Globus pallidus (tissue), 1 donor: ENCODE results near the gene LRP3.
"Not testable (repeated sequence)": the region's sequence is repeated elsewhere in the genome, so short reads cannot be mapped to it uniquely, and the experiment has no call there.

Experiments
- DNase-seq: peaks from one replicate; pipeline ENCODE4 v3.0.0-alpha.2; 2015; ENCODE audit warnings: low spot score

LRP3 gene

DNA sequence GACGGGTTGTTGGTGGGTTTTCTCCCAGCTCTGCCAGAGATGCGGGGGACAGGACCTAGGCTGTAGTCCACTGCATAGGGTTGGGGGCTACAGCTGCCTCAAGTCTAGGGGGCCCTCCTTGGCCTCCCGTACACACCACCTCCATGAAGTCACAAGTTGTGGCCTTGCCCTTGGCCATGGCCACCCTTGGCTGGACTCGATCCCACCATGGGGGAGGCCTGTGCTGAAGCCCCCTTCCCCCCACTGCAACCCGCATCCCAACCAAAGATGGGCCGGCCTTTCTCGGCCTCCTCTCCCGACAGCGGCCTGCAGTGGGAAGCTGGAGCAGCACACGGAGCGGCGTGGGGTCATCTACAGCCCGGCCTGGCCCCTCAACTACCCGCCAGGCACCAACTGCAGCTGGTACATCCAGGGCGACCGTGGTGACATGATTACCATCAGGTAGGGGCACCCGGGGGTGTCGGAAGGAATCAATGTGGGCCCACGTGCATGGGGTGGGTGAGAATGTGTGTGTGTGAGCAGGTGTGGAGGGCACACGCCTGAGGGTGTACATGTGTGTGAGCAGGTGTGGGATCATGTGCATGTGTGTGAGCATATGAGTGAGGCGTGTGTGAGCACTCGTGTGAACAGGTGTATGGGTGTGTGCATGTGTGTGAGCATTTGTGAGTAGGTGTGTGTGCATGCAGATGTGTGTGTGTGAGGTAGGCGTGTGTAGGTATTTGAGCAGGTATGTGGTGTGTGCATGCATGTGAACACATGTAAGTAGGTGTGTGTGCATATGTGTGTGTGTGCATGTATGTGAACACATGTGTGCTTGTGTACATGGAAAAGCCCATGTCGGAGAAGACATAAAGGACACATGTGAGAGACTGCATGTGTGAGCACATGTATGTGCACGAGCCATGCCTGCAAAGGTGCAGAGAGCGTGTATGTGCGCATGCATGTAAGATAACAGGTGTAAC, 8.7 kb downstream of the LRP3 start:
- DNase-seq: no peak

DNA sequence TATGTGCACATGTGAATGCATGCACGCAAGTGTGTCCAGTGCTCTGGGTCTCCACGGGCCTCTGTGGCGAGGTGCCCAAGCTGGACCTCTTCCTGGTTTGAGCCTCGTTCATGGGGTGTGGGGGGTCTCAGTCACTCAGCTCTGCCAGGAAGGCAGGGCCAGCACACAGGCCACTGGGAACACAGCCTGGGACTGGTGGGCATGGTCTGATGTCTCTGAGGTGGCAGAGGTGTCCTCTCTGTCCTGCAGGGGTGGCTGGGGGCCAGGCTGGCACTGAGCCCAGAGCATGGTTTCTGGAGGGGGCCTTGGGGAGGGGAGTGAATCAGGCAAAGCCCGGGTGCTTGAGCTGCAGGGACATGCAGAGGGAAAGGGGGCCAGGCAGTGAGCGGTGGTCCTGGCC, 9.4 kb downstream of the LRP3 start:
- DNase-seq: no peak

- no peak for DNase-seq
Observed at GRCh38 chr19:33204136-33204973, 10.2 kb downstream of the LRP3 start.

DNA sequence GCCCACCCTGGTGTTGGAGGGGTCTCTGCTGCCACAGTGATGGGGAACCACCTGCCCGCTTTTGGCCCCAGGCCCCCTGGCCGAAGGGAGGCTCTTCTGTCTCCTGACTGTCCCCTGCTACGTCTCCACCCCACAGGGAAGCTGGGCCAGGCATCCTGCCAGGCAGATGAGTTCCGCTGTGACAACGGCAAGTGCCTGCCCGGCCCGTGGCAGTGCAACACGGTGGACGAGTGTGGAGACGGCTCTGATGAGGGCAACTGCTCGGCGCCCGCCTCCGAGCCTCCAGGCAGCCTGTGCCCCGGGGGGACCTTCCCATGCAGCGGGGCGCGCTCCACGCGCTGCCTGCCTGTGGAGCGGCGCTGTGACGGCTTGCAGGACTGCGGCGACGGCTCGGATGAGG, 11.0 kb downstream of the LRP3 start:
- DNase-seq: no peak

DNA sequence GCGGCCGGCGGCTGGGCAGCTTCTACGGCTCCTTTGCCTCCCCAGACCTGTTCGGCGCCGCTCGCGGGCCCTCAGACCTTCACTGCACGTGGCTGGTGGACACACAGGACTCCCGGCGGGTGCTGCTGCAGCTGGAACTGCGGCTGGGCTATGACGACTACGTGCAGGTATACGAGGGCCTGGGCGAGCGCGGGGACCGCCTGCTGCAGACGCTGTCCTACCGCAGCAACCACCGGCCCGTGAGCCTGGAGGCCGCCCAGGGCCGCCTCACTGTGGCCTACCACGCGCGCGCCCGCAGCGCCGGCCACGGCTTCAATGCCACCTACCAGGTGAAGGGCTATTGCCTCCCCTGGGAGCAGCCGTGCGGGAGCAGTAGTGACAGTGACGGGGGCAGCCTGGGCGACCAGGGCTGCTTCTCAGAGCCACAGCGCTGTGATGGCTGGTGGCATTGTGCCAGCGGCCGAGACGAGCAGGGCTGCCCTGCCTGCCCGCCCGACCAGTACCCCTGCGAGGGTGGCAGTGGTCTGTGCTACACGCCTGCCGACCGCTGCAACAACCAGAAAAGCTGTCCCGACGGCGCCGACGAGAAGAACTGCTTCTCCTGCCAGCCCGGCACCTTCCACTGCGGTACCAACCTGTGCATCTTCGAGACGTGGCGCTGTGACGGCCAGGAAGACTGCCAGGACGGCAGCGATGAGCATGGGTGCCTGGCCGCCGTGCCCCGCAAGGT, 11.6 kb downstream of the LRP3 start:
- DNase-seq: no peak

DNA sequence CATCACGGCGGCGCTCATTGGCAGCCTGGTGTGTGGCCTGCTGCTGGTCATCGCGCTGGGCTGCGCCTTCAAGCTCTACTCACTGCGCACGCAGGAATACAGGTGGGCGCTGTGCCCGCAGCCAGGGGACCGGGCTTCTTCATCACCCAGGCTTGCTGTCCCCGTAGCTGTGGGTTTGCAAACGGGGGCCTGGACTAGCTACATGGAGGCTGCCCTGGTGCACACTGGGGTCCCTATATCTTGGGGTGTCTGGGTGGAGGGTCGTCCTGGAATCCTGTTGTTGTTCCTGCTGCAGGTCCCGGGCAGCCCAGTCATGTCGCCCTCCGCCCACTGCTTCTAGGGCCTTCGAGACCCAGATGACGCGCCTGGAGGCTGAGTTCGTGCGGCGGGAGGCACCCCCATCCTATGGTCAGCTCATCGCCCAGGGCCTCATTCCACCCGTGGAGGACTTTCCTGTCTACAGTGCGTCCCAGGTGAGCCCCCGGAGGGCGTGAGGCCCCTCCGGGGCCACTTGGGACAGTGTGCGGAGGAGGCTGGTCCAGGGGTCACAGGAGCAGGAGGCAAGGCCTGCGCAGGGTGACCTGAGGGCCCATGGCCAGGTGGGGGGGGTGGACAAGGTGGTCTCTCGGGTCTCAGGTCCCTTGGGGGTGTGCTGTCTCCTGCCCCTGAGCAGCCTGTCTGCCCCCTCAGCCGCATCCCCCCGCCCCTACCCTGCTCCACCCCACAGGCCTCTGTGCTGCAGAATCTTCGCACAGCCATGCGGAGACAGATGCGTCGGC, 12.3 kb downstream of the LRP3 start:
- DNase-seq: no peak

GRCh38 chr19:33207040-33207620, 13.0 kb downstream of the LRP3 start:
- DNase-seq: no peak

GRCh38 chr19:33207903-33208302, 13.8 kb downstream of the LRP3 start:
- no peak for DNase-seq

DNA sequence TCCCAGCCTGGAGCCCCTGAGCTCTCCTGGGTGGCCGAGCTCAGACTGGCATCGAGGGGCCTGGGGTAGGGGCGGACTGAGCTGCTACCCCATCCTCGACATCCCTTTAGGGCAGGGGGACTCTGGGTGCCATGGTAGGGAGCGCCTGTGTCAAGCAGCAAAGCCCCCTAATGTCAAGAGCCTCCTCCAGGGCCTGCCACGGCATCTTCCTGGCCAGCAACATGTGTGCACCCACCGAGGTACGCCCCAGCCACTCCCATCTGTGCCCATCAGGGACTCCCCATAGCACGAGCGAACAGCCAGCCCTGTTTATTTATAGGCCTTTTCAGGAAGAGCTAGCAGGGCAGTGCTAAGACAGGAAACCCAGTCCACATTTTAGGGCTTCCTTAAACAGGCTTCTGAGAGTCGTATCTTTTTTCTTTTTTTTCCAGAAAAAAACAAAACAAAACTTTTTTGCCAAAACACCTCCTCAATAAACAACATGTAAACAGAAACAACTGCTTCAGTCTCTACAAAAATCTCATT, 14.3 kb downstream of the LRP3 start:
- DNase-seq: no peak

- DNase-seq: no peak
Observed at GRCh38 chr19:33208904-33209849, 15.0 kb downstream of the LRP3 start.

- not testable (repeated sequence) for DNase-seq
Observed at GRCh38 chr19:33209850-33210230, 15.7 kb downstream of the LRP3 start.

DNA sequence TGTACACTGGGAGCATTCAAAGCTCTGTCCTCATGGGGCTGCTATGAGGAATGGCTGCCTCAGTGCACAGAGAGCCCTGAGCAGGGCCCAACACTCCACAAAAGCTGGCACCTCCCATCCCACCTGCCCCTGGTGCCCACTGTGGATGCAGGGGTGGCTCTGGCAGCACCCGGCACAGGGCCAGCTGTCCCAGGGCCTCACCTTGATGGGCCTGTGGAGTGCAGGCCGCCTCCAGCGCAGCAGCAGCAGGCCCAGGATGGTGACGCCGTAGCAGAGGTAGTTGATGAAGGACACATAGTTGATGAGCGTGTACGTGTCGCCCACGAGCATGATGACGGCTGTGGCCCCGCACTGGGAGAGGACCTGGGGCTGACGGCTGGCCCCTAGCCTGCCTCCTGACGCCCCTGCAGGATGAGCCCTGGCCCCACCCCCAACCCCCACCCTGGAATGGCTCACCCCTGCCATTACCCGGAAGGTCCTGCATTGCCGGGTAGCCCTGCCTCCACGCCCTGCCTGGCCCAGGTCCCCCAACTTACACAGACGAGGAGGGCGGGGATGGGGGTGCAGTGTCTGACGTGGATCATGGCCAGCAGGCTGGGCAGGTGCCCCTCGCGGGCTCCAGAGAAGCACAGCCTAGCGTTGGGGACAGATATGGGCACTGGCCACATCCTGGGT, 16.3 kb downstream of the LRP3 start:
- no peak for DNase-seq

GRCh38 chr19:33211794-33212435, 17.8 kb downstream of the LRP3 start:
- DNase-seq: no peak

GRCh38 chr19:33212436-33213172, 18.5 kb downstream of the LRP3 start:
- DNase-seq: no peak

- DNase-seq: no peak
Observed at GRCh38 chr19:33214596-33214995, 20.5 kb downstream of the LRP3 start.

- DNase-seq: no peak
Observed at GRCh38 chr19:33215438-33216197, 21.5 kb downstream of the LRP3 start.

GRCh38 chr19:33216198-33216830, 22.2 kb downstream of the LRP3 start:
- no peak for DNase-seq
